Caco-2 (cell line): ENCODE data around the gene SCN1B. TPM values are rescaled to one million over a fixed set of nuclear protein-coding genes. Genes with fewer than 3 reads are reported as not detected.

ENCODE experiments used
- BruUV-seq: library from RNA; stranded (reverse); fragments of 400-500 nt; replicated peaks from 2 replicates; lab custom pipeline; 2021; lab: Mats Ljungman, UMichigan
- CTCF ChIA-PET: fragments of 300-600 bp; sonication (Branson Sonifier 250); formaldehyde crosslinking; loops from one replicate; lab custom pipeline; 2022; ENCODE audit warnings: antibody characterized with exemption; lab: Charles Lee
- POLR2A ChIA-PET: fragments of 300-600 bp; sonication (Branson Sonifier 250); formaldehyde crosslinking; loops from one replicate; lab custom pipeline; 2022; ENCODE audit warnings: antibody characterized with exemption; lab: Charles Lee
- DNase-seq, 2 experiments: peaks; one replicate each; pipeline versions ENCODE4 v3.0.0 to v3.0.0-alpha.2; 2020 to 2022
- H3K27me3 ChIP-seq: replicated peaks from 2 replicates; pipeline ENCODE4 v1.6.0; 2011; ENCODE audit warnings: low read length; ENCODE audit not compliant: control insufficient read depth, insufficient read depth
- H3K36me3 ChIP-seq: 2 replicates; pipeline ENCODE4 v1.5.1; 2011; ENCODE audit warnings: low read length; ENCODE audit not compliant: control insufficient read depth, insufficient read depth
- H3K4me1 ChIP-seq: fragments of 250-450 bp; sonication (Bioruptor Pico); 2 replicates; pipeline ENCODE4 v1.5.1; 2020; ENCODE audit warnings: mild to moderate bottlenecking
- H3K4me3 ChIP-seq: 2 replicates; pipeline ENCODE4 v1.5.1; 2011; ENCODE audit warnings: low read depth, mild to moderate bottlenecking, control low read depth, low read length
- H3K9me3 ChIP-seq: fragments of 250-450 bp; sonication (Bioruptor Pico); 2 replicates; pipeline ENCODE4 v1.5.1; 2020; ENCODE audit warnings: mild to moderate bottlenecking, moderate library complexity
- H3K27ac Mint-ChIP-seq: one replicate; pipeline ENCODE4 v1.8.0; 2022; ENCODE audit warnings: mixed read lengths; ENCODE audit not compliant: unreplicated experiment
- H3K27me3 Mint-ChIP-seq: one replicate; pipeline ENCODE4 v1.8.0; 2022; ENCODE audit warnings: mixed read lengths; ENCODE audit not compliant: insufficient read depth, unreplicated experiment
- H3K36me3 Mint-ChIP-seq: one replicate; pipeline ENCODE4 v1.8.0; 2022; ENCODE audit warnings: mild to moderate bottlenecking, mixed read lengths; ENCODE audit not compliant: insufficient read depth, unreplicated experiment
- H3K4me1 Mint-ChIP-seq: one replicate; pipeline ENCODE4 v1.8.0; 2022; ENCODE audit warnings: low read depth, mixed read lengths; ENCODE audit not compliant: unreplicated experiment
- H3K4me3 Mint-ChIP-seq: one replicate; pipeline ENCODE4 v1.8.0; 2022; ENCODE audit warnings: mild to moderate bottlenecking, moderate library complexity, mixed read lengths; ENCODE audit not compliant: unreplicated experiment
- H3K9me3 Mint-ChIP-seq: one replicate; pipeline ENCODE4 v1.8.0; 2022; ENCODE audit warnings: mixed read lengths; ENCODE audit not compliant: unreplicated experiment
- intact Hi-C: fragments of 100-400 bp; cut with micrococcal nuclease; formaldehyde crosslinking; loops from one replicate; pipeline ENCODE4 v1.10.0; 2022; ENCODE audit not compliant: unreplicated experiment
- total RNA-seq: library from RNA; stranded (reverse); gene quantifications from 2 replicates; pipeline ENCODE4 v1.2.3, GENCODE V29; 2022
- TF ChIP-seq, protein P1 (sequence below), 2 experiments: fragments of 200-600 bp in 1 of 2; IDR thresholded peaks; 1 replicate in 1 of 2; 2 replicates in 1 of 2; pipeline versions ENCODE4 v1.5.1 to v1.8.0; 2011 to 2022; ENCODE audit warnings: antibody characterized with exemption in 1 of 2, control low read depth in 1 of 2, inconsistent platforms in 1 of 2, low read depth in 1 of 2, low read length in 1 of 2, mild to moderate bottlenecking in 1 of 2, moderate library complexity in 1 of 2; ENCODE audit not compliant: insufficient read depth in 1 of 2, severe bottlenecking in 1 of 2, unreplicated experiment in 1 of 2

Gene SCN1B
- total RNA-seq, 1 experiment from 2014 or later, result 1.7 TPM

DNA sequence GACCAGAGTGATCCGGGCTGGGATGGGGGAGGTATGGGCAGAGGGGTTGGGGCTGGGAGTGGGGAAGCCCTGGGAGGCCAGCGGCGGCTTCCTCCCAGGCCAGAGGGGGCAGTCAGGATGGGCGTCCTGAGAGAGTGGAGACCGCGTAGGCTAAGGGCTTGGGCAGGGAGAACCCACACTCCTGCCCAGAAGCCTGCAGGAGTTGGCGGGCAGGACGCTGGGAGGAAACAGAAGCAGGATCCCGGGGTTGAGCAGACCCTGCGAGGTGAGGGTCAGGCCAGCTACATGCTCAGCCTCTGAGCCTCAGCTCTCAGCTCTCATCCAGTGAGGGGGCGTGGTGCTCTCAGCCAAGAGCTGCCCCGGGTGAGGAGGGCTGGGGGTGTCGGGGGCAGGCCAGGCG, 7.8 kb upstream of the SCN1B start:
- H3K9me3 Mint-ChIP-seq, result no peaks in the 10 kb centered on the region
- no peaks in the 10 kb centered on the region for H3K27me3 Mint-ChIP-seq
- peaks cover 92% of the 10 kb centered on the region for H3K36me3 Mint-ChIP-seq

DNA sequence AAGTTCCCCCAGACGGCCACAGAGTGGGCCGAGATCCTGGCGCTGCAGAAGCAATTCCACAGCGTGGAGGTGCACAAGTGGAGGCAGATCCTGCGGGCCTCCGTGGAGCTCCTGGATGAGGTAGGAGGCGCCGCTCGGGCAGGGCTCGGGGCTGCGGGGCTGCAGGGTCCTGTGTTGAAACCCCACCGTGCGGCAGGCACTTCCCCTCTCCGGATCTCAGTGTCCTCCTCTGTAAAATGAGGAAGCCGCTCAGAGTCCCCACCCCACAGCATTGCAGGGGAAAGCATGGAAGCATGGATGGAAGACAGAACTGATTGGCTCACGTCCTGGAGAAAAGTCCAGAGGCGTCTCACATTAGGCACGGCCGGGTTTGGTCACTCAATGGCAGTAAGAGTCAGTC, 6.8 kb upstream of the SCN1B start:
- no peaks in the 10 kb centered on the region for H3K4me1 Mint-ChIP-seq
- peaks cover 92% of the 10 kb centered on the region for H3K36me3 Mint-ChIP-seq
- ChIA-PET CTCF (no interaction called here), POLR2A (no interaction called here)
- DNase-seq, result no peak
- BruUV-seq, result no TSS peak
- TF ChIP-seq, protein P1, sequence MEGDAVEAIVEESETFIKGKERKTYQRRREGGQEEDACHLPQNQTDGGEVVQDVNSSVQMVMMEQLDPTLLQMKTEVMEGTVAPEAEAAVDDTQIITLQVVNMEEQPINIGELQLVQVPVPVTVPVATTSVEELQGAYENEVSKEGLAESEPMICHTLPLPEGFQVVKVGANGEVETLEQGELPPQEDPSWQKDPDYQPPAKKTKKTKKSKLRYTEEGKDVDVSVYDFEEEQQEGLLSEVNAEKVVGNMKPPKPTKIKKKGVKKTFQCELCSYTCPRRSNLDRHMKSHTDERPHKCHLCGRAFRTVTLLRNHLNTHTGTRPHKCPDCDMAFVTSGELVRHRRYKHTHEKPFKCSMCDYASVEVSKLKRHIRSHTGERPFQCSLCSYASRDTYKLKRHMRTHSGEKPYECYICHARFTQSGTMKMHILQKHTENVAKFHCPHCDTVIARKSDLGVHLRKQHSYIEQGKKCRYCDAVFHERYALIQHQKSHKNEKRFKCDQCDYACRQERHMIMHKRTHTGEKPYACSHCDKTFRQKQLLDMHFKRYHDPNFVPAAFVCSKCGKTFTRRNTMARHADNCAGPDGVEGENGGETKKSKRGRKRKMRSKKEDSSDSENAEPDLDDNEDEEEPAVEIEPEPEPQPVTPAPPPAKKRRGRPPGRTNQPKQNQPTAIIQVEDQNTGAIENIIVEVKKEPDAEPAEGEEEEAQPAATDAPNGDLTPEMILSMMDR (IDR thresholded peaks at IDR 0.05; ENCODE audit: insufficient read depth in 1 of 2, low read depth in 1 of 2, low read length in 1 of 2, severe bottlenecking in 1 of 2, unreplicated experiment in 1 of 2), result no peak
- intact Hi-C loops, result no loop called here
- no peaks in the 10 kb centered on the region for H3K27me3 Mint-ChIP-seq
- H3K9me3 Mint-ChIP-seq, result no peaks in the 10 kb centered on the region
- H3K27ac Mint-ChIP-seq, result no peak overlapping the region
- H3K4me3 Mint-ChIP-seq, result no peak overlapping the region
- H3K4me3 ChIP-seq, result no peak overlapping the region
- H3K36me3 ChIP-seq, result peaks cover 5% of the 10 kb centered on the region
- H3K9me3 ChIP-seq, result no peaks in the 10 kb centered on the region
- H3K4me1 ChIP-seq, result no peaks in the 10 kb centered on the region
- no peaks in the 10 kb centered on the region for H3K27me3 ChIP-seq

More for the DNA sequence above, 7.8 kb upstream of the SCN1B start:
- no peak overlapping the region for H3K4me3 Mint-ChIP-seq
- no TSS peak for BruUV-seq
- Histone ChIP-seq H3K4me3 (no peak overlapping the region), H3K4me1 (no peaks in the 10 kb centered on the region), H3K9me3 (no peaks in the 10 kb centered on the region), H3K36me3 (peaks cover 6% of the 10 kb centered on the region), H3K27me3 (no peaks in the 10 kb centered on the region)
- no peak overlapping the region for H3K27ac Mint-ChIP-seq
- H3K4me1 Mint-ChIP-seq, result no peaks in the 10 kb centered on the region
- no peak for DNase-seq
- CTCF ChIA-PET, result no interaction called here
- TF ChIP-seq, protein P1 (IDR thresholded peaks at IDR 0.05; ENCODE audit: insufficient read depth in 1 of 2, low read depth in 1 of 2, low read length in 1 of 2, severe bottlenecking in 1 of 2, unreplicated experiment in 1 of 2), result no peak
- intact Hi-C loops, result no loop called here
- POLR2A ChIA-PET, result interaction anchor here (0.6 kb wide), 1 partner anchor 12 kb away, joined by 3 read pairs; no protein-coding TSS in a partner anchor

DNA sequence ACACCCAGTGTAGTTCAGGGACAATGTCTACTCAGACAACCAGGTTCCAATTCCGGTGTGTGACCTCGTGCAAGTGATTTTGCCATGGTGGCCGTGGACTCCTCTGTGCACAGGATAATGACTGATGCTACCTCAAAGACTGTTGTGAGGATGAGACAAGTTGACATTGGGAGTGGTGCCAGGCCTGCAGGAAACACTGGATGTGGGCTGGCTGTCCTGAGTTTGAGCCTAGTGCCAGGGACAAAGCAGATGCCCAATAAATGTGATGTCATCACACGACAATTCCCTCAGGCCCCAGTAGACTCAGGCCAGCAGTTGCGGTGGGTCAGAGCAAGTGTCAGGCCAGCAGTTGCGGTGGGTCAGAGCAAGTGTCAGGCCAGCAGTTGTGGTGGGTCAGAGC, 6.2 kb upstream of the SCN1B start:
- TF ChIP-seq, protein P1 (IDR thresholded peaks at IDR 0.05; ENCODE audit: insufficient read depth in 1 of 2, low read depth in 1 of 2, low read length in 1 of 2, severe bottlenecking in 1 of 2, unreplicated experiment in 1 of 2), result no peak
- H3K27me3 ChIP-seq, result no peaks in the 10 kb centered on the region
- Mint-ChIP-seq H3K27me3 (no peaks in the 10 kb centered on the region), H3K4me1 (no peaks in the 10 kb centered on the region), H3K9me3 (no peaks in the 10 kb centered on the region), H3K36me3 (peaks cover 86% of the 10 kb centered on the region), H3K27ac (no peak overlapping the region), H3K4me3 (no peak overlapping the region)
- H3K36me3 ChIP-seq, result peaks cover 5% of the 10 kb centered on the region
- H3K9me3 ChIP-seq, result no peaks in the 10 kb centered on the region
- no peak overlapping the region for H3K4me3 ChIP-seq
- ChIA-PET CTCF (no interaction called here), POLR2A (interaction anchor here (0.6 kb wide), 1 partner anchor 630 kb away, joined by 6 read pairs; no protein-coding TSS in a partner anchor)
- BruUV-seq, result no TSS peak
- no peak for DNase-seq
- intact Hi-C loops, result no loop called here
- no peaks in the 10 kb centered on the region for H3K4me1 ChIP-seq
